Stimulated activated CD4-positive, alpha-beta T cell treated with anti-CD3 and anti-CD28 coated beads, TNF-alpha, amount 100 ng/mL, for 48 hours (primary cell): ENCODE data around the gene AKAP13.

ENCODE experiments used
- DNase-seq, 3 donors: peaks; one replicate each; pipeline ENCODE4 v3.0.0-alpha.2; 2020; ENCODE audit warnings: low read depth in 3 of 3

Gene AKAP13

DNA sequence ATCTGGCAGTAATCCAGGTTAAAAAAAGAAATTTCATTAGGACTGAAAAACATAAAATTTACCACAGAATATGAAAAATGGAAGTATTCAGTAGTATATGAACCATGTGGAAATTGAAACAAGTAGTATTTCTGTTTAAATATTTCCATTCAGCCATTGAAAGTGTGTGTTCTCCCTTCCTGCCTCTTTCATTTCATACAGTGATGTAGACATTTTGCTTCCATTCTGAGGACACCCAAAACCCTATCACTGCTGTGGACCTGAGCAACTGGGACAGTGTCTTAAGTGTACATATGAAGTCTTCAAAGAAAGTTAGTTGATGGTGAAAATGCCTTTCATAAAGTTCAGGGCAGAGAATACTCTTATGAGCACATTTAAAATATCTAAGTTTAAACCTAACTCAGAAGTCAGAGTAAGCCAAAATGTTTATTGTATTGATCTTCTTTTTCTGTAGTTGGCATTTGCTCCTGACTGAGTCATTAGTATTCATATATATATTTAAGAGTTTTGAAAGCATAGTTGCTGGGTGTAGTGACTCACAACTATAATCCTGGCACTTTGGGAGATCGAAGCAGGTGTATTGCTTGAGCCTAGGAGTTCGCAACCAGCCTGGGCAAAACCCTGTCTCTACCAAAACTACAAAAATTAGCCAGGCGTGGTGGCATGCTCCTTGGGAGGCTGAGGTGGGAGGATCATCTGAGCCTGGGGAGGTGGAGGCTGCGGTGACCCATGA is 215.6 kb downstream of the AKAP13 start:
- no peak for DNase-seq

DNA sequence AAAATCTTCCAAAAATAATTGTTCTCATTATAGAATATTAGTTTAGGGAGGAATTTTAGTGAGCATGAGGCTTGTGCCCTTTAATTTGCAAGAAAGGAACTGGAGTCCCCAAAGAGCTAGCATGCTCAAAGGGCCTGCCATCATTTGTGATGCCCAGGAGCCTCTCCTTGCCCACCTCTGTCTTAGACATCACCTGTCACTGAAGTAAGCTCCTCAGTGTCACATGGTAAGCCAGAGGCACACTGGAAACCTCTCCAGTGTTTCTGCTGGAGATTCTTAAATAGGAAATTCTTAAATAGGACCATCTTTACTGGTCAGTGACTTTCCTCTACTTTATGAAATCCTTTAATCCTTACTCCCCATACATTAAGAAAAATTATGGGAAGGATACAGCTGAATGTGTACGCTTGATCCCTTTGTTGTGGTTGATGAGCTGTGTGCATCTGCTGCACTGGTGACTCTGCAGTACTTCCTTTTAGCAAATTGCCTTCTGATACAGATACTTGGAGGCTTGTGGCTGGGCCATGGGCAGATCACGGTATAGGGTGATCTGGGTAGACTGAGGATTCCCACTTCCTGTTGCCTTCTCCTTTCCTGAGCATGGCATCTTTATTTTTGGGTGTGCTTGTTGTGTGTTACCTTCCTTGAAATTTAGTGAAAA is 216.9 kb downstream of the AKAP13 start:
- DNase-seq, result no peak

DNA sequence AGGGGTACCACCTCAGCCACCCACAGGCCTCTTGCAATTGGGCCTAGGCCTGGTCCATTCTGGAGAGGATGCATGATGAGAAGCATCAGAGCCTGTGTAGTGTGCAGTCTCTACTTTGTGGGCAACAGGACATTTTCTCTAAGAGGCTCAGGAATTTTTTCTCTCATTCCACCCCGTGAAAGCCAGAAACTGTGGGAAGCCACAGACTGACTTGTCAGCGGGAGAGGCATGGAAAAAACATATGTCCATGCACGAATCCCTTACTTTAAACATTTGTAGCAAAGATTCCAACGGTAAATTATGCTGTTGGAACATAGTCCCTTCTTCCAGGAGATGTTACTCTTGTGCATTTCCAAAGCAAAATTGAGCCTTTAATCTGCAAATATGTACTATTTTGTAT is 217.8 kb downstream of the AKAP13 start:
- DNase-seq, result no peak

DNA sequence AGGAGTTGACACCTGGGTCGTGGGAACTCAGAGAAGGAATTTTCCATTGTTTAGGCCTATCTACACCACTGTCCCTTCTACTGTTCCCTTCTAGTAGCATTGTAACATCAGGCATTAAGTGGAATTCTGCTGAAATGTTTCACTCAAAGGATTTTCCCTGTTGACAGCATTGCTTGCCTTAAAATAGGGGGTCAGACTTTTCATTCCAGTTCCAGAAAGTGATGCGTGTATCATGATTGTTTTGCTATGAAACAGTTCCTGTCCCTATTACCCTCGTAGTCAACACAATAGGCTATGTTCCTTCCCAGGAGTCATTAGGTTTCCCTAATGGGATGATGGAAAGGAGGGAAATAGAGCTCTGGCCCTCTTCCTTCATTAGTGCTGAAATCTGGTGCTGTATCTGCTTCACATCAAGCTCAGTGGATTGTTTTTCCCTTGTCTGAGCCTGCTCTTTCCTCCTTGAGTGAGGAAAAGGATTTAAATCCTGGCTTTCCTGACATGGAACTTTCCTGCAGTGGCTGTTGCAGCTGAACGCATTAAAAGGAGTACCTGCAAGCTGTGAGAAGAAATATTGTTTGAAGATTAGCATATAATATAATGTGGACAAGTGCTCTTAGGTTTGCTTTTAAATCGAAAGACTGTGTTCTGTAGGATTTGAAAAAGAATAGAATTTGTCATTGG is 218.5 kb downstream of the AKAP13 start:
- DNase-seq, result no peak

DNA sequence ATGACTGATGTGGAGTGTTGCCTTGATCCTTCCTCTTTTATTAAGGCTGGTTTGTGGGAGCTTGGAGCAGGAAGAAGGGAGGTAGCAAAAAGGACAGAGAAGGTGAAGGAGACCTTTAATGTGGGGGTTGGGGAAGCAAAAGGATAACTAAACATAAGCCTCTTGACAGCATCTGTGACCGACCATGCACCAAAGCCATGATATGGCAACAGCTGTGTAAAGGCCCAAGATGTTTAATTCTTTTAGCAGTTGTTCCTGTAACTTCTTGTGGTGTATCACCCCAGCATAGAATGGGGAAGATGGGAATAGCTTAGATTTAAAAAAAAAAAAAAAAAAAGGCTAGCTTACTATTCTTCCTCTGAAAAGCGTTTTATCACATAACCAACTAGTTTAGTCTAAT is 219.6 kb downstream of the AKAP13 start:
- no peak for DNase-seq

DNA sequence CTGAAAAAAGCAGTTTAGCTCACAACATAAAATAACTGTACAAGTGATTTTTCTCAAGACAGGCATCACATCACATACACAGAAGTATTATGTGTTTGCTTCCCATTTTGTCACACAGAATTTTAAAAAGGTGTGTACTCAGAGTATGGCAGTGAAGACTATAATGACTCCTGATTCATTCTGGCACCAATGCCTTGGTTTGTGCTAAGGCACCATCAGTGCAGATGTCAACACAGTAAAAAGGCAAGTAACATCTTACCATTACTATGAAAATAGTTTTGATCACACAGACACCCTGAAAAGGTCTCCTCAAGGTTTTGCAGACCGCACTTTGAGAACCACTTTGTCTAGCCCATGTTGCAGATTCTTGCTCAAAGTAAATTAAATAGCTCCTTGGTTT is 222.8 kb downstream of the AKAP13 start:
- no peak for DNase-seq

DNA sequence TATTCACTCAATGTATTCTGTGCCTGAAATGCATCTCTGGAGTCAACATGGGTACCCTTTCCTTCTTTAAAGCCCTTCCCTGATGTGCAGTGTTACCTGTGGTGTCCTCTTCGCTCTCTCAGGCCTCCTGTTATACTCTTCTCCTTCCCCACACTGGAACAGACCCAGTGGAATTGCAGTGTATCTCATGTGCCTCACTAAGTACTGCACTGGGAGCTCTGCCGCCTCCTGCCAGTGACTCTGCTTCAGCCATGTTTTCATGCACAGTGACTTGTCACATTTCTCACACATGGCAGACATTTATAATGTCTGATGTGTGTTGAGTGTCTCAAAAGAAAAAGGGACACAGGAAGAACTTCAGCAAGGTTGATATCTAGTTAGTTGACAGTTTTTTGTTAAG is 223.3 kb downstream of the AKAP13 start:
- no peak for DNase-seq

DNA sequence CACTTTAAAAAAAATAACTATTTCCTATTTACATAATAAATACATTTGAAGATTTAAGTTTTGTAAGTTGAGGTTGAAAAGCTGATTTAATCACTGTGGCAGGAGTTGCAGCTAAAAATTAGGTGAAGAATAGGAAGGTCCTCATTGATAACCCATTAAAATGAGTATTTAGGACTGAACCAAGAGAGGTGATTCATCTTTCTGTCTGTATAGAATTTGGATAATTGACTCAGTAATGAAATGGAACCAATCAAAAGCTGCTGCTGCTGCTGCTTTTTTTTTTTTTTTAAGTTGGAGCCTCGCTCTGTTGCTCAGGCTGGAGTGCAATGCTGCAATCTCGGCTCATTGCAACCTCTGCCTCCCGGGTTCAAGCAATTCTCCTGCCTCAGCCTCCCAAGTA is 223.8 kb downstream of the AKAP13 start:
- DNase-seq, result no peak

DNA sequence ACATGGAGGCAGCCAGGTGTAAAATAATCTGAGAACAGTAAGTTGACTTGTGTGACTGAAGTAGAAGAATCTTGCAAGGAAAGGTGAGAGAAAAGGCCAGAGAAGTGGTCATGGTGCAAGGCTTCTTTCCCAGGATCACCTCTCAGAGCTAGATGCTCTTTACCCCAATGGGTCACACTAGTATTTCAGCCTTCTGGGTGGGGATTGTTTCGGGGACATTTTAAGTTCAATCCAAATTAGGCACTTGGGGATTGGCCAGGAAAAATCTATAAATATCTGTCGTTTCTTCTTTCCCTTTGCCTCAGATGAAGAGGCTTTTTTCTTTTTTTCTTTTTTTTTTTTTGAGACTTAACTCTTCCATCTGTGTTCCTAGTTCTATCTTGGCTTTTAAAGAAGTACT is 226.3 kb downstream of the AKAP13 start:
- DNase-seq, result no peak

DNA sequence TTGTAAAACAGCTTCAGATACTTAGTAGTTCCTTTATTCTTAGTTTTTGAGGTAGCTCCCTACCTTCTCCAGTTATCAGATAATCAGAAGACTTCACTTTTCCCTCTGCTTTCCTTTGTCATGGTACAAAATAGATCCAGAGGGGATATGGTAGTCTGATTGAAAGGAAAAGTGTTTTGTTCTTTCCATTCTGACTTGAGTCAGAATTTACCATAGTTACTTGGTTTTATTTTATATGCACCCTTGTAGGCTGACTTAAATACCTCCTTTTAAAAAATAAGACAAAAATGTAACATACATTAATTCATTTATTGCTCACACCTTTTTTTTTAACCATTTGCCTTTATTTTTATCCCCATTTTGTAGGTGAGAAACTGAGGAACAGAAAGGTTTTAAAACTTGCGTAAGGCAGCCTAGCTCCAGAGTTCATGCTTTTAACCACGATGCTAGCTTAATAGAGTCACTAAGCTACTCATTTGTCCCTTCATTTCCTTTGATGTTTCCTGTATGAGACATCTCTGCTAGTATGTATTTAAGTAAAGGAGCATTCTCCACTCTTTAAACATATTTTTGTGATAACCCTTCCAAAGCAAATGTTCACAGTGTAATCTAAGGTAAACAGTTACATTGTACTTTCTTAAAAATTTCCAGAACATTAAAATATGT is 226.9 kb downstream of the AKAP13 start:
- DNase-seq, result no peak

DNA sequence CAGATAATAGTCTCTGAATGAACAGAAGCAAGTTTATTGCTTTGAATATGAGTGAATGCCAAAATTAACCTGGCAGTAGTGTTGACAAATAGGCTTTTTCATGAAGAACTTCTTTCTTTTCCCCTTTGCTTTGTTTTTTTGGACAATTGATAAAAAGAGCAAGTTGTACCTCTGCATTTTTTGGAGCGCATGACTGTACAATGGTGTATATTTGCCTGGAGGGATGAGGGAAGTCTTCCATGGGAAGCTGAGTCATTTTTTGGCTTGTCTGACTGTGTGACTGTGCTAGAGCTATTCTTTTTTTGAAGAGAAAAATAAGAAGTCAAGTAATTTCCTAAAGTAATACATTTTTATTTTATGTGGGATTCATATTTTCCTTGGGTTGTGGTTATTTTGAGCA is 227.4 kb downstream of the AKAP13 start:
- DNase-seq, result no peak

DNA sequence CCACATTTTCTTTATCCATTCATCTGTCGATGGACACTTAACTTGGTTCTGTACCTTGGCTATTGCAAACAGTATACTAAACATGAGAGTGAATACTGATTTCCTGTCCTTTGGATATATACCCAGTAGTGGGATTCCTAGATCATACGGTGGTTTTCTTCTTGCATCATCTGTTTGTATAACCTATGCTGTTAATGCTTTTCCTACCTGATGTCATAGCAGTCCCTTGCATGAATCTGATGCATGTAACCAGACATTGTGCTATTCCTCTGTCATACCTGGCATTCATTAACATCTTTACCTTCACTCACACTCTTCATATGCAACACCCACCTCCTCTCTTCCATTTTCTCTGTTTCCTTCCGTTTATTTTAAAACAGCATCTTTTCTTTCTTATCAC is 229.1 kb downstream of the AKAP13 start:
- DNase-seq, result no peak

DNA sequence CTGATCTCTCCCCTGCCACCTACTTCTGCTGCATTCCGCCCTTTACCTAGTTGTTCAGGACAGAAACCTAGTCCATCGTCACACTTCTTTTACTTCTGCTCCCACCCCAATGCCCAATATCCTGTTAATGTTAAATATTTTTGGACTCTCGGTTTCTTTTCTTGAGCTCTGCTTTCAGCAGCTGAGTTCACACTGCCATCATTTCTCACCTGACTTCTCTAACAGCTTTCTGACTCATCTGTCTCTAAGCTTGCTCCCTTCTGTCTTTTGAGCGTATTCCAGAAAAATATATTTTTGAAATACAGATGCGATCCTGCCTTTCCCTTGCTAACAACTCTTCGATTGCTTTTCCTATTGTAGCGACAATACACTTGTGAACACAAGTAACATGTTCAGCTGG is 231.0 kb downstream of the AKAP13 start:
- DNase-seq, result no peak

DNA sequence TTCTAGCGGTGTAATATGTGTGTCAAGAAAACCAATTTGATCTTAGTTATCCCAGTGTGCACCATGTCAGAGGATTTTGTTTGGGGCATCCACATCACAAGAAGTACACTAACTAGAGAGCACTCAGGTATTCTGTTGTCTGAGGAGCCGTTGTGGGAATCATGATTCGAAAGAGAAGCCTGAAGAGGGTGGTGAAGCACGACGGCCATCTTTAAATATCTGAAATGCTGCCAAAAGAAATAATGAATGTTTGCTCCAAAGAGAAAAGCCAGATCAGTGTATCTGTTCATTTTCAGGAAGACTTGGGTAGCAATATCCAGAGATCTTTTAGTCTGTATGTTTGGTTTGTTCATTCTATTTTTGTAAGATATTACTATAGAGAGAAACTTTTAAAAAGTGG is 233.7 kb downstream of the AKAP13 start:
- no peak for DNase-seq

DNA sequence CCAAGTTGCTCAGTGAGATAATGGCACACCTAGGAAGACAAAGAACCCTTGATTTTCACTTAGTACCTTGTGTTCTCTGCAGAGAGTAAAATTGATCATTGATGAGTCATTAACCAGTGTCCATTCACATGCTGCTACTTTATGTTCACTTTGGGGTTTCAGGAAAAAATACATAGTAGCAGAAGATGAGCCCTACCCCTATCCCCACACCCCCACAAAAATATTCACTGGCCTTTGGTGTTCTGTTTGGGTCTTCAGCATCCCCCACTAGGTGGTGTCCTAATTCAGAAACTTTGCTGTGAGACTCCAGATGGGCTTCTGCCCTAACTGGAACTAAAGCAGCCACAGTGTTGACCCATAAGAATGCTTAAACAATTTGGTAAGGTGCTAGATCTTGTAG is 235.5 kb downstream of the AKAP13 start:
- DNase-seq, result no peak

DNA sequence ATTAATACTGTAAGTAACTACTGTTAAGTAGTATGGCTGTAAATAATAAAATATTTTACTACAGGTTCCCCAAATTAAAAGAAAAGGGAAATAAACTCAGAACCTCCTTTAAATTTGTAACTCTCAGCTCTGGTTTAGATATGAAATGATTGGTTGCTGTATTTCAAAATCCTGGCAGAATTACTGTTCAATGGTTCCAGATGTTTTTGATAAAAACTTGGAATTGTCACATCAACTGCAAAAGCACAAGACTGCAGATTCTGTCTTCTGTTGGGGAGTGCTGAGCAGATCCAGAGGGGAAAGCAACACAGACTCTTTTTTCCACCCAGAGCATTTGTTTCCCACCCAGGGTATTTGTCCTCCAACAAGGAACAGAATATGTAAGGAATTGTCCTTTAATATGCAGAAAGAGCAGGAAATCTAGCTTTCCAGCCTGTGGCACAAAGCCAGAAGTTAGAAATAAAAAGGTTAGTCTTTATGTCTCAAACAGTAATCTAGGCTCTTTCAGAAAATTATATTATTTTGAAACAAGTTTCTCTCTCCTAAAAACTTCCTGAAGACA is 236.2 kb downstream of the AKAP13 start:
- DNase-seq, result no peak

DNA sequence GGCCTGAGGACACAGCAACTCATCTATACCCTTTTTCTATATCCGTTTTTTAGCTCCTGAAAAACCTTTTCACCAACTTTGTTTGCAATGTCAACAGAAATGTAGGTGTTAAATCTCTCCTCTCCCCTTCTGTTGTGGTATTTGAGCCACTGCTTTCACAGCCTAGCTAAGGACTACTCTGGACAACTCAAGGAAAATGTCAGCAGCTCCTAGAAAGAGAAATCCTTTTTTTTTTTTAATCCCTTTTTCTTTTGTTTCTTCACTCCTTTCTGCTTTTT is 237.8 kb downstream of the AKAP13 start:
- DNase-seq, result no peak

DNA sequence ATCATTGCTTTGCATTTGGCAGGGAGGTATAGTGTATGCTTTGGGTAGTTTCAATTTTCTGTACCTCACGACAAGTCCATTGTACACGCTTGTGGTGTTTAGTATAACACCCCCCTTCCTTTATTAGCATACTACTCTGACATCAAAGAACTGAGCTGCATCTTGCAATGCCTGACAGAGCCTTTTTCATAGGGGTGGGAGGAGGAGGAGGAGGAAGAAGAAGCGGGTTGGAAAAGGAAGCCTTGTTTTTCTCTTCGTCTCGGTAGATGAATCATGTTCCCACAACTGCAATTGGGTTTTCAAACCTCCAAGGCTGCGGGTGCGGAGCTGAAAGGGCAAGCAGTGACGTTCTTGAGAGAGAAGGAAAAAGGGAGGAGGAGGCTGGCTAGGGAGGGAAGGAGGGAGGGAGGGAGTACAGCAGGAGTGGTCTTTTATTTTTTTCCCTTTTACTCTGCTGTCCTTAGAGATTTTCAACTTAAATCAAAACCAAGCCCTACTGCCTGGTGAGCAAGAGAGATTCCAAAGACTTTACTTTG is 238.6 kb downstream of the AKAP13 start:
- peak; percentile 46 to 56 (median 50) for DNase-seq

DNA sequence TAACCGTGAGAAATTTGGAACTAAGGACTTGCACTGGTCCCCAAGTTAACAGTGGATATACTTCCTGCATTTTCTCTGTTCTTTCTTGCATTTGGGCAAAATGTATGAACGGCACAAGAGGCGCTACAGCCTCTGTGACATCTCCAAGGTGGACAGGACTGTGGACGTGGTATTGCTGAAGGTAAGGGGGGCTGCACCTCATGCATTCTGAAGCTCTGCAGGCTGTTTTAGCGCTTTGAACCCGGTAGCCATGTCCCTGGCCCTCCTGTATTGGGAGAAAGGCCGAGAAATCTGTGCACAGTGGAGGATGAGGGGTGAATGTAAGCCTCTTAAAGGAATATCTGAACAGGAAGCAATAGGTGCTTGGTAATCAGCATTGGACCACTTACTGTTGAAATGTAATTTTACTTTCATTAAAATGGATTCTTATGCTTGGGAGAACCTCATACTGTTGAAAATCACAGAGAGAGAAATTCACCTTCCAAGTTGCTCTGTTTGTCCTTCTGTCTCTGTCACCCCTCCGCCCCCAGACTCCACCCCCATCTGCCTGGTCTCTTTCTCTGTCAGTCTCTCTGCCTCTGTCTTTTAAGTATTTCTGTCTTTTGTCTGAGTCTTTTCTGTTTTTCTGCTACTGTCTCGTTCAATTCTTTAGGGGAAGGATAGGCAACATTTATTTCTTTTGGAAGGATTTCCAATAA is 239.7 kb downstream of the AKAP13 start:
- no peak for DNase-seq

DNA sequence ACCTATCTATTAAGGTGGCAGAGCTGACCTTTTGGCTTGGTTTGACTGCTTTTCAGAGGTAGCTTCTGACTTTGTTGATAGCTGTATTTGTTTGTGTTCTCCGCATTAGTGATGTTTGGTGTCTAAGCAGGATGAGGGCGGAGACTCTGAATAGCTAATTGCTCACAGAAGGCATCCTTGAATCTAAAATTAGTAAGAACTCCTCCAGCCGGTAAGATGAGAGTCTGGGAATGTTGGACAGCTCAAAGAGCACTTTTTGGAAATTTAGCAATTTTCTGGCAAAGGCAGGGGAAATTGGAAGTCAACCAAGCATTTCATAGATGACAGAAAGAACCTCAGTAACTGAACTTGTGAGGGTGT is 240.3 kb downstream of the AKAP13 start:
- DNase-seq, result no peak

DNA sequence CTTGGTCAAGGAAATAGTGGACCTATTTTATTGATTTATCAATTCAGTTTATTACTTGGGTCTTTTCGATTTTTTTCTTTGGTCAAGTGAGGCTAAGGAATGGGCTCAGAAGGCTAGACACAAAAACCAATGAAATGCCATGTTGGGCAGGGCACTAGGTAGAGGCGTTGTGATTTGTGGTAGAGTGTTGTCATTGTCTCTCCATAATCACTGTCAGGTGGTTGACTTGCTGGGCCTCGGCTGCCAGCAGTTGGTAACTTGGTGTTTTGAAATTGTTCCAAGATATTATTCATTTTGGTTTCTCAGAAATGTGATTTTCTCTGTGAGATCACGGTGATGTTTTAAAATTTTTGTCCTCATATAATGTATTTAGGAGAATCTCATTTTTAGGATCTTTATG is 240.7 kb downstream of the AKAP13 start:
- no peak for DNase-seq
